KMS-11 (cell line): Measurements from ENCODE around the gene SASH1.

Source experiments
- H2AFZ ChIP-seq: fragments of 200-600 bp; sonication (generic); 2 replicates; pipeline ENCODE4 v1.6.1; 2016; ENCODE audit warnings: antibody characterized with exemption, mixed run types, low read depth
- H3K27ac ChIP-seq: fragments of 200-600 bp; sonication (generic); 2 replicates; pipeline ENCODE4 v1.6.1; 2016; ENCODE audit warnings: mild to moderate bottlenecking, mixed run types
- H3K27me3 ChIP-seq: fragments of 200-600 bp; sonication (generic); 2 replicates; pipeline ENCODE4 v1.6.1; 2017; ENCODE audit warnings: mild to moderate bottlenecking, low read depth, mixed run types, moderate library complexity; ENCODE audit not compliant: insufficient read depth
- H3K36me3 ChIP-seq: fragments of 200-600 bp; sonication (generic); 2 replicates; pipeline ENCODE4 v1.6.1; 2017; ENCODE audit warnings: mild to moderate bottlenecking, mixed run types; ENCODE audit not compliant: insufficient read depth
- H3K4me1 ChIP-seq: fragments of 200-600 bp; sonication (generic); 2 replicates; pipeline ENCODE4 v1.6.1; 2016; ENCODE audit warnings: mild to moderate bottlenecking, low read depth, mixed run types; ENCODE audit not compliant: poor library complexity, severe bottlenecking
- H3K4me2 ChIP-seq: fragments of 200-600 bp; sonication (generic); 2 replicates; pipeline ENCODE4 v1.7.0; 2016; ENCODE audit warnings: mild to moderate bottlenecking, mixed run types
- H3K4me3 ChIP-seq: fragments of 200-600 bp; sonication (generic); IDR thresholded peaks from 2 replicates; pipeline ENCODE4 v1.6.1; 2017; ENCODE audit warnings: low read depth, low read length, mixed read lengths; ENCODE audit not compliant: insufficient read depth
- H3K79me2 ChIP-seq: fragments of 200-600 bp; sonication (generic); 2 replicates; pipeline ENCODE4 v1.6.1; 2016; ENCODE audit warnings: low read depth, mixed run types; ENCODE audit not compliant: insufficient read depth
- H3K9ac ChIP-seq: fragments of 200-600 bp; sonication (generic); 2 replicates; pipeline ENCODE4 v1.6.1; 2016; ENCODE audit warnings: mild to moderate bottlenecking, mixed run types
- H4K20me1 ChIP-seq: fragments of 200-600 bp; sonication (generic); 2 replicates; pipeline ENCODE4 v1.6.1; 2016; ENCODE audit warnings: mild to moderate bottlenecking, mixed run types; ENCODE audit not compliant: insufficient read depth
- CTCF ChIP-seq: fragments of 200-600 bp; sonication (generic); conservative IDR thresholded peaks from 2 replicates; pipeline ENCODE4 v1.6.1; 2017; ENCODE audit warnings: low read depth, mild to moderate bottlenecking, antibody characterized with exemption, low read length, moderate library complexity, mixed read lengths

Gene SASH1

GRCh38 chr6:148457843-148458159 is 115.2 kb downstream of the SASH1 start:
- TF ChIP-seq CTCF: no peak
- Histone ChIP-seq H3K36me3 (no peaks in the 10 kb centered on the region), H3K9ac (no peak overlapping the region), H3K4me2 (no peak overlapping the region), H3K4me1 (no peaks in the 10 kb centered on the region), H3K27me3 (peaks cover 7% of the 10 kb centered on the region; the same call in 1 of the 2 replicates), H2AFZ (no peak overlapping the region), H3K4me3 (no peak overlapping the region), H4K20me1 (no peaks in the 10 kb centered on the region), H3K27ac (no peak overlapping the region), H3K79me2 (no peaks in the 10 kb centered on the region)

DNA sequence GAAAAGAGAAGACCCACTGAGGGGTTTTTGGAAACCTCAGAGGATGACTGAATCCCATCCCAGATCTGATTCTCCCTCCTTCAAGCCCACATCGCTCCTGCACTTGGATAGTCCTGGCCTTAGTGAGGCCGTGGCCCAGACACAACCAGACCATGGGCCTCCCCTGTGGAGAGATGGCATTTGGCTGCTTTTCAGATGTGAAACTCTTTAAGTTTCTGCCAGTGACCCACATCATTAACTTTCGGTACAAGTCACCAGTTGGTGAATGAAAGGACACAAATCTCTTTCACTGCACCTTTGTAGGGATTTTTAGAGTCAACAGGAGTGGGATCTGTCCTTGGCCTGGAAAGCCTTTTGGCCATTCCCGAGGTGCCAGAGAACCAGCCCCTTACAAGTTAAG is 116.6 kb downstream of the SASH1 start:
- no peaks in the 10 kb centered on the region for H3K4me1 ChIP-seq
- H3K4me3 ChIP-seq: no peak overlapping the region
- TF ChIP-seq CTCF: no peak
- H3K4me2 ChIP-seq: no peak overlapping the region
- H3K9ac ChIP-seq: no peak overlapping the region
- H3K79me2 ChIP-seq: no peaks in the 10 kb centered on the region
- no peaks in the 10 kb centered on the region for H3K36me3 ChIP-seq
- H4K20me1 ChIP-seq: no peaks in the 10 kb centered on the region
- H3K27me3 ChIP-seq: peaks cover 7% of the 10 kb centered on the region; the same call in 1 of the 2 replicates
- H2AFZ ChIP-seq: no peak overlapping the region
- no peak overlapping the region for H3K27ac ChIP-seq

DNA sequence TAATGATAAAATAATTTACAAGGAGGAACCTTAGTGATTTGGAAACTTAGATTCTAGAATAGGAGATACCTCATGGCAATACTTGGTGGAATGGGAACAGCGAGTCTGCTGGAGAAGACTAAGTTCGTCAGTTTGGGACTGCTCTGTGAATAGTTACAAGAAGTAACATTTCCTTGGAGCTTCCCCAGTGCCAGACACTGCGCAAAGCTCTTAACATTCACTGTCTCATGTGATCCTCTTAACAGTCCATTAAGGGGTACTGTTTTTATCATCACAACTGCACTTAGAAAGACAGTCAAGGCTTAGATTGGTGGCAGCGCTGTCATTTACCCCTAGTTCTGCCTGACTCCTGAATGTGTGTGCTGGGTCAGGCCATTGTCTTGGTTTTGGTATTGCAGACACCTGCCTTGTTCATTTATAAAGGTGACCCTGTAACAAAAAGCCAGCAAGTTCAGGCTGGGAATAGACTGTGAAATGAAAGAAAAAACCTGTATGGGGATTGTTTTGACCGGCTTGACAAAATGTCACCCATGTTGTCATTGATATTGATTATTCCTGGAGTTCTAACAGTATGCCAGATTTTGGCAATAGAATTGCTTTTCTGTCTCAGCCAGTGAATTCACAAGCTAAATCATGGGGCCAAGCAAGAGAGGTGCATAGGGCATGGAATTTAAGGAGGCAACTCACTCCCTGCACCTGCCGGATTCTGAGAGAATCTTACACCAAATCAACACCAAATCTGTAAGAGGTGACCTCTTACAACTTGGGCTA is 118.4 kb downstream of the SASH1 start:
- Histone ChIP-seq H3K4me1 (no peaks in the 10 kb centered on the region), H3K9ac (no peak overlapping the region), H3K36me3 (no peaks in the 10 kb centered on the region), H3K79me2 (no peaks in the 10 kb centered on the region), H3K27me3 (peaks cover 7% of the 10 kb centered on the region; the same call in 1 of the 2 replicates), H3K4me3 (no peak overlapping the region), H3K4me2 (no peak overlapping the region), H3K27ac (no peak overlapping the region), H2AFZ (no peak overlapping the region), H4K20me1 (no peaks in the 10 kb centered on the region)
- no peak for TF ChIP-seq CTCF

DNA sequence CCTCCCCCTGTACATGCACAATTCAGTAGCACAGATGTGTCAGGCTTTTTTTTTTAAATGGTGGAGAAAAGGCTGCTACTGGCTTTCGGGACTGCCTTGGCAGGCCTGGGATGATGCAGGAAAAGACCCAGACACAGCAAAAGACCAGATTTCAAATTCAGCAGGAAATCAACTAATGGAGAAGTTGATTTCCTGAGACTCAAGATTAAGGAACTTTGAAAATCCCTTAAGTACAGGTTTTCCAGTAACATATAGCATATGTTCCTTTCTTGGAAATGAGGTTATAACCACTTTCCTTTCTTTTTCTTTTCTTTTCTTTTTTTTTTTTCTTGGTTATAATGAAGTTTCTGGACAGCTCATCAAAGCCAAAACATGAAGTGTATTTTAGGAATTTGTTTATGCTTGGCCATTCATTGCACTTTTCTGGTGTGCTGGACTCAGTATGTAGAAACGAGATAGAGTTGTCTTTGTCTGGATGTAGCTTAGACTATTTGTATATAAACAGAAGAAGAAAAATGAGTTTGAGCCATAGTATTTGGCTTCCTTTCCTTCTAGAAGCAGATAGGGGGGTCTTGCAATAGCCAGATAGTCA is 119.4 kb downstream of the SASH1 start:
- Histone ChIP-seq H3K27ac (no peak overlapping the region), H3K4me1 (no peaks in the 10 kb centered on the region), H3K4me2 (no peak overlapping the region), H3K79me2 (no peaks in the 10 kb centered on the region), H3K4me3 (no peak overlapping the region), H3K36me3 (no peaks in the 10 kb centered on the region), H4K20me1 (no peaks in the 10 kb centered on the region), H2AFZ (no peak overlapping the region), H3K9ac (no peak overlapping the region), H3K27me3 (peaks cover 7% of the 10 kb centered on the region; the same call in 1 of the 2 replicates)
- no peak for TF ChIP-seq CTCF
